Subcutaneous abdominal adipose tissue (tissue), 5 donors: Measurements from ENCODE around the gene FAM184A.

Source experiments
- H3K27ac ChIP-seq: one replicate; pipeline ENCODE4 v1.7.0; 2013; ENCODE audit warnings: low read depth, mild to moderate bottlenecking, inconsistent platforms, low read length, moderate library complexity
- H3K27me3 ChIP-seq, 5 donors: one replicate each; pipeline ENCODE4 v1.7.0; 2013; ENCODE audit warnings: low read length in 5 of 5, inconsistent platforms in 1 of 5; ENCODE audit not compliant: control insufficient read depth in 5 of 5, insufficient read depth in 4 of 5
- H3K36me3 ChIP-seq, 5 donors: one replicate each; pipeline ENCODE4 v1.7.0; 2013; ENCODE audit warnings: low read length in 5 of 5; ENCODE audit not compliant: control insufficient read depth in 5 of 5, insufficient read depth in 5 of 5
- H3K4me1 ChIP-seq, 5 donors: one replicate each; pipeline ENCODE4 v1.7.0; 2013; ENCODE audit warnings: low read length in 5 of 5, mild to moderate bottlenecking in 3 of 5, moderate library complexity in 1 of 5; ENCODE audit not compliant: control insufficient read depth in 5 of 5, insufficient read depth in 5 of 5
- H3K4me3 ChIP-seq, 5 donors: one replicate each; pipeline ENCODE4 v1.7.0; 2013; ENCODE audit warnings: low read length in 5 of 5, low read depth in 1 of 5
- H3K9ac ChIP-seq, 5 donors: one replicate each; pipeline ENCODE4 v1.7.0; 2013; ENCODE audit warnings: low read length in 5 of 5, mild to moderate bottlenecking in 4 of 5, moderate library complexity in 3 of 5
- H3K9me3 ChIP-seq, 5 donors: one replicate each; pipeline ENCODE4 v1.7.0; 2013; ENCODE audit warnings: low read length in 5 of 5; ENCODE audit not compliant: control insufficient read depth in 5 of 5
- donor health status: healthy.
- donor health status: healthy.
- donor health status: healthy.
- donor health status: healthy.
- donor health status: healthy.

Gene FAM184A

DNA sequence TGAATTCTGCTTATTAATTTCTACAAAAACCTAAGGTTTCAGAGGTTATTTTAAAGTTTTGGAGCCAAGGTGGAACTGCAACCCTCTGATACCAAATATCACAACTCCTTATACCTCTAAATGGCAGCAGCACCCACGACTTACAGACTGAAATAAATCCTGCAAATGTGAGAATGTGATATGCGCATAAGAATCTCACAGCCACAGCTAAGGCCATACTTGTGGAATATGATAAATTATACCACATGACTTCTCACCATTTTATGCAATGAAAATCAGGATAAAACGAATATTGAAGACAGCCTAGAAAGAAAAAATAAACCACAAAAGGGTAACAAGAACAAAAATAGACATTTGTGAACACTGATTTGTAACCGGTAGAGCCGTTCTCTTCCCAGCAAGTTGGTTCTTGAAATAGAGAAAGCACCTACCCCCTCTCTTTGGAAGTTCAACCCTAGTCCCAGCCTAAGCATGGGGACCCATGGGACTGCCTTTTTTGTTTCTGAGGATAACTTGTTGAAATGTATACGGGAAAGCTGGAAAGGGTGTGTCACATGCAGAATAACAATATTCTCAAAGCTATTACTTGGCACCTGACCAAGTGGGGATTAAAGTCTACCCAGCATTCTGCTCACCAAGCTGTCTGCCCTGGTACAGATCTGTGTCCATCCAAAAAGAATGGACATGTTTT, 96.4 kb downstream of the FAM184A start:
- H3K9ac ChIP-seq, result no peak overlapping the region
- no peak overlapping the region for H3K4me3 ChIP-seq
- H3K36me3 ChIP-seq, result peaks cover 0 to 8% (median 0%) of the 10 kb centered on the region in 5 donors
- H3K9me3 ChIP-seq, result no peaks in the 10 kb centered on the region
- no peaks in the 10 kb centered on the region for H3K27me3 ChIP-seq
- no peak overlapping the region for H3K27ac ChIP-seq
- peaks cover 0 to 6% (median 3%) of the 10 kb centered on the region in 5 donors for H3K4me1 ChIP-seq

GRCh38 chr6:118980063-118980462, 98.4 kb downstream of the FAM184A start:
- Histone ChIP-seq H3K9ac (no peak overlapping the region), H3K27me3 (no peaks in the 10 kb centered on the region), H3K4me3 (no peak overlapping the region), H3K9me3 (no peaks in the 10 kb centered on the region), H3K27ac (no peak overlapping the region), H3K4me1 (peaks cover 0 to 6% (median 3%) of the 10 kb centered on the region in 5 donors), H3K36me3 (peaks cover 0 to 8% (median 0%) of the 10 kb centered on the region in 5 donors)

DNA sequence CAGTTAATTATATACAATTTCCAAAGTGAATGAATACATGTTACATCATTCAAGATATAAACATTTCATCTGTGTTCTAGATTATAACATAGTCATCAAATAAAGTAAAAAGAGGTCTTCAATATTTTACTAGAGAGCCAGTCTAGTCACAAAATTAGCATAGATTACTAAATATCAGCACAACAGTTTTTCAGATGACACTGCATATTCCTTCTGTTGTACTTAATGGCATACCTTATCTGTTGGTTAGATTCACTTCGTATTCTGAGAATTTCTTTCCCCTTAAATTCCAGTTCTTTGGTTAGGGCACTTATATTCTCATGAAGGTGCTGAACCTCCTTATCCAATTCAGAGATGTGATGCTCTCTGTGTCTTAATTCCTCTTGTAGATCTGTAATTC, 103.7 kb downstream of the FAM184A start:
- no peak overlapping the region for H3K9ac ChIP-seq

DNA sequence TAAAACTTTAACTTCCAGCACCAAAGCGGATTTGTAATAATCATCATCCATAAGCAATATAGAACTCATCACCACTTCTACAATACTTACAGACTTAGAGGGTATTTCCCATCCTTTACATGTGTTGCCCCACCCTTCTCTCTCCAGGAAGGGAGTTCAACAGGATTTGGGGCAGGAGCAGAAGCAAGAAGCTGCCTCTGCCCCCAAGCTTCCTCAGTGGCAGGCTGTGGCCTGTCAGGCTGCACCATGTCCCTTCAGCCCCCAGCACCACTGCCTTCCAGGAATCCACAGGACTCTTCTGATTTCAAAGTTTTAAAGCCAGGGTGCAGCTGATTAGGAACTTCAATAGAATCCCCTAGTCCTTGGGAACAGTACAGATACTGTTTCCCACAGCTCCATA, 106.8 kb downstream of the FAM184A start:
- Histone ChIP-seq H3K4me3 (no peak overlapping the region), H3K27ac (no peak overlapping the region)

More for the DNA sequence above, 103.7 kb downstream of the FAM184A start:
- H3K4me3 ChIP-seq, result no peak overlapping the region
- peaks cover 0 to 8% (median 3%) of the 10 kb centered on the region in 5 donors for H3K36me3 ChIP-seq
- peaks cover 0 to 6% (median 0%) of the 10 kb centered on the region in 5 donors for H3K4me1 ChIP-seq
- no peak overlapping the region for H3K27ac ChIP-seq
- H3K27me3 ChIP-seq, result no peaks in the 10 kb centered on the region
- H3K9me3 ChIP-seq, result no peaks in the 10 kb centered on the region

DNA sequence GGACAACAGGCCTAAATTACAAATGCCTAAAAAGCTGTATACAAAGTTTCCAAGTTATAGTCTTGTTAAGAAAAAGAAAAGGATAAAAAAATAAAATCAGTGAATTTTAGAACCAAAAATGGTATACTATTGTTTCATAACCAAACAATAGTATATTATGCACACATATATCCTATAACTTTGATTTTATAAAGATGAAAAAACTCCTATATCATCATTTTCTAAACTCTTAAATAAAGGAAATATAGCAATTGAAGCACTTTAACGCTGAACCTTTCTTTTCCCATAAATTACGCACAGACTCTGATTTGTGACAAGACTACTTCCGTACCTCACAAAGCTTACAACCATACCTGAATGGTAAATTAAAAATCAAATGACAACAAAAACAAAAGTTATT, 107.6 kb downstream of the FAM184A start:
- Histone ChIP-seq H3K4me3 (no peak overlapping the region), H3K4me1 (no peaks in the 10 kb centered on the region), H3K9ac (no peak overlapping the region), H3K27me3 (no peaks in the 10 kb centered on the region), H3K27ac (no peak overlapping the region), H3K36me3 (peaks cover 0 to 4% (median 0%) of the 10 kb centered on the region in 5 donors), H3K9me3 (no peaks in the 10 kb centered on the region)

More for the DNA sequence above, 106.8 kb downstream of the FAM184A start:
- Histone ChIP-seq H3K9me3 (no peaks in the 10 kb centered on the region), H3K36me3 (peaks cover 0 to 4% (median 0%) of the 10 kb centered on the region in 5 donors), H3K9ac (no peak overlapping the region), H3K4me1 (no peaks in the 10 kb centered on the region), H3K27me3 (no peaks in the 10 kb centered on the region)

DNA sequence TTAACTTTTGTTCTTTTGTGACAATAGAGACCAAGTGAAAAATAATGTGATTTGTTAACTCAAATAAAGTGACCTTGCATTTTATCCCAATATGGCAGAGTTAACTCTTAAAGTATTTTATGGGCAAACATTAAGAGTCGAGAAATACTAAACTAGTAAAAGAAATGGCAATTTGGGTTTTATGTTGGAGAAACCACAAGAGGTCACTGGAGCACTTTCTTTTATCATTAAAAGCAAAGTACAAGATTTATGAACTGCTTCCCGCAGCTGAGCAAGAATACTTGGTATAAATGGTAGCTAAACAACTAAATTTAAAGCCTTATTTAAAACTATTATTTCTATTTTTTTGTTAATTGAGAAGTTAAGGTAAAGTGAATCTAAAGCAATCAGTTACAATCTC, 110.0 kb downstream of the FAM184A start:
- Histone ChIP-seq H3K4me1 (no peaks in the 10 kb centered on the region), H3K27ac (no peak overlapping the region), H3K4me3 (no peak overlapping the region), H3K9ac (no peak overlapping the region), H3K9me3 (no peaks in the 10 kb centered on the region), H3K36me3 (peaks cover 0 to 3% (median 0%) of the 10 kb centered on the region in 5 donors), H3K27me3 (no peaks in the 10 kb centered on the region)

DNA sequence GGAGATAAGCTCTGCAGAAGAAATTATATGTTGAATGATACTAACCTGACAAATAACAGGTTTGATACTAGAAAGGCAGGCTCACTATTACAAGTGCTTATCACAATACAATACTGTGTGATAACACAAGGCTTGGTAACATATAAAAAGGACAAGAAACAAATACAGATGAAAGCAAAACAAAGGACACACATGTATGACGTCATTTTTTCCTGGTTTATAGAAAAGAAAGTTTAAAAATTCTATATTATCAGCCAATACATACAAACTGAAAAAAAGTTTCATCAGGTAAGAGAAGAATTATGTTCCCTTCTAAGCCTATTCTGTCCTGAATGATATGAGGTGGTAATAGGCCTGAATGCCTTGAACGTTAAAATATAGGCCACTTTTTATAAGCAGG, 111.2 kb downstream of the FAM184A start:
- no peaks in the 10 kb centered on the region for H3K9me3 ChIP-seq
- H3K4me3 ChIP-seq, result no peak overlapping the region
- no peaks in the 10 kb centered on the region for H3K27me3 ChIP-seq
- H3K27ac ChIP-seq, result no peak overlapping the region
- H3K36me3 ChIP-seq, result peaks cover 0 to 3% (median 0%) of the 10 kb centered on the region in 5 donors
- H3K9ac ChIP-seq, result no peak overlapping the region
- H3K4me1 ChIP-seq, result no peaks in the 10 kb centered on the region

DNA sequence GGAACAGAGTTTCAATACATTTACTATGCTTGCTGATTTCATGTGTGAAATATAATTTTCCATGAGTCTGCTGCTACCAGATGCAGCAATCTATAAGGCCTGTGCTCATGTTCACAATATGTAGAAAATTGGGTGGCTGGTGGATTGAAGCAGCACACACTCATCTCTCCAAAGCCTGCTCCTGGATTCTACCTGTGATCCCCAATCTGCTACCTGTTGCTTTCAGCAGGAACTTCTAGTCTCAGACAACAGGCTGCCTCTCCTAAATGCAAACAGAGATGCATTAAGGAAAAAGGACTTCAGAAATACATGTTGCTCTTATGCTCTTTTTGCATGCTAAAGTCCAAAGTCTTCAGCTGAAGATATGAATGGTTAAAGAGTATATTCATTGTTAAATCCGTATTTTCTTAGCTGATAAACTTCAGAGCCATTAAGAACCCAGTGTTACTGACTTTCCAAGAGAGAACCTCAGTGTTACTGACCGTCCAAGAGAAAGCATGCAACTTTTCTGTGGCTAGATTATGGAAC, 112.6 kb downstream of the FAM184A start:
- Histone ChIP-seq H3K9ac (no peak overlapping the region), H3K4me1 (no peaks in the 10 kb centered on the region), H3K36me3 (peaks cover 0 to 3% (median 0%) of the 10 kb centered on the region in 5 donors), H3K4me3 (no peak overlapping the region), H3K9me3 (no peaks in the 10 kb centered on the region), H3K27me3 (no peaks in the 10 kb centered on the region), H3K27ac (no peak overlapping the region)

GRCh38 chr6:118965371-118965770, 113.1 kb downstream of the FAM184A start:
- H3K9ac ChIP-seq, result no peak overlapping the region
- no peaks in the 10 kb centered on the region for H3K9me3 ChIP-seq
- no peak overlapping the region for H3K27ac ChIP-seq
- no peak overlapping the region for H3K4me3 ChIP-seq
- H3K4me1 ChIP-seq, result no peaks in the 10 kb centered on the region
- H3K36me3 ChIP-seq, result peaks cover 0 to 3% (median 0%) of the 10 kb centered on the region in 5 donors
- no peaks in the 10 kb centered on the region for H3K27me3 ChIP-seq

GRCh38 chr6:118963003-118963402, 115.5 kb downstream of the FAM184A start:
- Histone ChIP-seq H3K27me3 (no peaks in the 10 kb centered on the region), H3K9me3 (no peaks in the 10 kb centered on the region)

More at GRCh38 chr6:118963003-118963402, 115.5 kb downstream of the FAM184A start:
- Histone ChIP-seq H3K4me3 (no peak overlapping the region), H3K27ac (no peak overlapping the region), H3K36me3 (peaks cover 0 to 3% (median 0%) of the 10 kb centered on the region in 5 donors), H3K4me1 (no peaks in the 10 kb centered on the region), H3K9ac (no peak overlapping the region)
